DND-41 (cell line): ENCODE data around the gene NTMT1.

Source experiments
- CTCF ChIP-seq: IDR thresholded peaks from 2 replicates; pipeline ENCODE4 v1.5.1; 2012; ENCODE audit warnings: borderline replicate concordance, low read length, moderate library complexity, mild to moderate bottlenecking; ENCODE audit not compliant: poor library complexity, severe bottlenecking; ENCODE audit errors: extremely low read depth
- EZH2 ChIP-seq: IDR thresholded peaks from 3 replicates; pipeline ENCODE4 v1.6.1; 2012; ENCODE audit warnings: borderline replicate concordance, low read depth, mild to moderate bottlenecking, moderate library complexity, low read length, inconsistent platforms; ENCODE audit not compliant: severe bottlenecking

GRCh38 chr9:129612123-129612522 lies 13.8 kb upstream of the NTMT1 start:
- TF ChIP-seq CTCF (no peak), EZH2 (no peak)
